Peyer's patch (tissue), 4 donors: ENCODE results near the gene PRR23B.

Experiments
- POLR2A ChIP-seq, 2 donors: fragments of 450-650 bp; IDR thresholded peaks; one replicate each; pipeline ENCODE4 v1.5.1; 2017; ENCODE audit warnings: antibody characterized with exemption in 2 of 2, mild to moderate bottlenecking in 2 of 2, moderate library complexity in 2 of 2
- TF ChIP-seq, protein P1 (sequence below), 6 experiments: fragments of 450-650 bp in 4 of 6; fragments of 200-600 bp in 2 of 6; sonication (generic) in 1 of 6; IDR thresholded peaks; one replicate each; pipeline ENCODE4 v1.5.1; 2017 to 2019; ENCODE audit warnings: antibody characterized with exemption in 6 of 6, mild to moderate bottlenecking in 3 of 6, moderate library complexity in 1 of 6

DNA sequence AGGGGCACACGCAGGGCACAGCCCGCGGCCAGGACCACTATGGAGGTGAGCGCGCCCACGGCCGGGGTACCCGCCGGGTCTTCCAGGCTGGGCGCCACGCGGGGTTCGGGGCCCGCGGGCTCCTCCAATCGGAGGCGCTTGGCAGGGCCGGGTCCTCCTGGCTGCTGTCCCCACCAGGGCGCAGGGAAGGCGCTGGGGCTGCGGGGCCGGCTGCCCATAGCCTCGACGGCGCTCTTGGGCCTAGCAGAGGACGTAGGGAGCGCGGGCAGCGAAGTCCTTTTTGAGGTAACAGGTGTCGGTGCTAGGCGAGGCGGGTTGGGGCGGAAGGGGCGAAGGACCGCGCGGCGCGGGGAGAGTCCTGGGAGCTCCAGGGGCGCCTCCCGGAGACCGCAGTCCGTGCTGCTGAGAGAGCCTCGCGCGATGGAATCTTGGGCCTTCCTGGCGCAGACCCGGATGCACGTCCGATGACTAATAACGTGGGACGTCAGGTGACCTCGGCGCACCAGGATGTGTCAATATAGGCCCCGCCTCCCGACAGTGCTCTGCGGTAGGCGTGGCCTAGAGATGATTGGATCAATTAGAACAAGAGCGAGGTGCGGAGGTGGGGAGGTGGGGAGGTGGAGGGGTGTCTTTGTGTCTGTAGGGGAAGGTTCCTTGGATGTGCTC lies 14.5 kb downstream of the PRR23B start, which contains the start of gene PRR23A:
- TF ChIP-seq, protein P1, sequence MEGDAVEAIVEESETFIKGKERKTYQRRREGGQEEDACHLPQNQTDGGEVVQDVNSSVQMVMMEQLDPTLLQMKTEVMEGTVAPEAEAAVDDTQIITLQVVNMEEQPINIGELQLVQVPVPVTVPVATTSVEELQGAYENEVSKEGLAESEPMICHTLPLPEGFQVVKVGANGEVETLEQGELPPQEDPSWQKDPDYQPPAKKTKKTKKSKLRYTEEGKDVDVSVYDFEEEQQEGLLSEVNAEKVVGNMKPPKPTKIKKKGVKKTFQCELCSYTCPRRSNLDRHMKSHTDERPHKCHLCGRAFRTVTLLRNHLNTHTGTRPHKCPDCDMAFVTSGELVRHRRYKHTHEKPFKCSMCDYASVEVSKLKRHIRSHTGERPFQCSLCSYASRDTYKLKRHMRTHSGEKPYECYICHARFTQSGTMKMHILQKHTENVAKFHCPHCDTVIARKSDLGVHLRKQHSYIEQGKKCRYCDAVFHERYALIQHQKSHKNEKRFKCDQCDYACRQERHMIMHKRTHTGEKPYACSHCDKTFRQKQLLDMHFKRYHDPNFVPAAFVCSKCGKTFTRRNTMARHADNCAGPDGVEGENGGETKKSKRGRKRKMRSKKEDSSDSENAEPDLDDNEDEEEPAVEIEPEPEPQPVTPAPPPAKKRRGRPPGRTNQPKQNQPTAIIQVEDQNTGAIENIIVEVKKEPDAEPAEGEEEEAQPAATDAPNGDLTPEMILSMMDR (IDR thresholded peaks at IDR 0.05): no peak
- TF ChIP-seq POLR2A (IDR thresholded peaks at IDR 0.05): no peak
